AG10803 (cell line): Measurements from ENCODE around the gene TRDMT1.

Source experiments
- DNase-seq: peaks from one replicate; pipeline ENCODE4 v3.0.0; 2010; ENCODE audit warnings: low read depth
- H3K4me3 ChIP-seq: 2 replicates; pipeline ENCODE4 v1.5.1; 2011; ENCODE audit warnings: mild to moderate bottlenecking, low read length, control low read depth
- CTCF ChIP-seq: conservative IDR thresholded peaks from 2 replicates; pipeline ENCODE4 v1.5.1; 2011; ENCODE audit warnings: mild to moderate bottlenecking, low read length, control low read depth, inconsistent platforms

Gene TRDMT1

GRCh38 chr10:17200912-17201793, at the start of gene TRDMT1:
Gene TRDMT1, minus strand, starts transcription at chr10:17201672. Its CDS starts 38 bp downstream, at chr10:17201634.
- TF ChIP-seq CTCF: no peak
- DNase-seq: peak; percentile 92
- peak within 1 kb of the TSS; percentile 71 for H3K4me3 ChIP-seq

GRCh38 chr10:17250736-17251135, 49.3 kb upstream of the TRDMT1 start:
- H3K4me3 ChIP-seq: no peak overlapping the region
- no peak for DNase-seq
- peak; percentile 9; the same call in 1 of the 2 replicates for TF ChIP-seq CTCF

- peak; percentile 59 for TF ChIP-seq CTCF
- no peak overlapping the region for H3K4me3 ChIP-seq
- DNase-seq: peak; percentile 21
Observed at GRCh38 chr10:17249820-17250219, 48.3 kb upstream of the TRDMT1 start.

- no peak for DNase-seq
- no peak for TF ChIP-seq CTCF
Observed at GRCh38 chr10:17248964-17249363, 47.5 kb upstream of the TRDMT1 start.

GRCh38 chr10:17247210-17247609, 45.7 kb upstream of the TRDMT1 start:
- TF ChIP-seq CTCF: no peak
- no peak overlapping the region for H3K4me3 ChIP-seq
- DNase-seq: no peak

More at GRCh38 chr10:17248964-17249363, 47.5 kb upstream of the TRDMT1 start:
- H3K4me3 ChIP-seq: no peak overlapping the region

GRCh38 chr10:17244700-17245365, 43.4 kb upstream of the TRDMT1 start:
- TF ChIP-seq CTCF: no peak
- peak; percentile 52 for DNase-seq
- H3K4me3 ChIP-seq: no peak overlapping the region
